ENCODE data around the gene NCF2. TPM values are rescaled to one million over a fixed set of nuclear protein-coding genes. Genes with fewer than 3 reads are reported as not detected.

The NCF2 gene
- polyA plus RNA-seq, 3 donors, result 4.0 to 30.8 (median 22.5) TPM

GRCh38 chr1:183592733-183593132, 2.5 kb upstream of the NCF2 start:
- WGBS, 3 donors, result 83 to 90% (median 89%) methylated on average over 7 of the region's 7 CpGs
- no peak overlapping the region for H3K27ac ChIP-seq (ENCODE audit: low read depth, low read length)

- H3K27ac ChIP-seq (ENCODE audit: low read depth, low read length), result peak overlapping the region; percentile 28
- 66 to 77% (median 72%) methylated on average over 4 of the region's 4 CpGs for WGBS, 3 donors
These were observed 400 bp downstream of the NCF2 start for GRCh38 chr1:183589874-183590243.

- peak overlapping the region; percentile 28 for H3K27ac ChIP-seq (ENCODE audit: low read depth, low read length)
- WGBS, 3 donors, result 78 to 88% (median 82%) methylated on average over 5 of the region's 5 CpGs
These were observed 875 bp downstream of the NCF2 start for GRCh38 chr1:183589384-183589783.

GRCh38 chr1:183588827-183589226, 1.4 kb downstream of the NCF2 start:
- H3K27ac ChIP-seq (ENCODE audit: low read depth, low read length), result no peak overlapping the region

- H3K27ac ChIP-seq (ENCODE audit: low read depth, low read length), result no peak overlapping the region
These were observed 3.3 kb downstream of the NCF2 start for GRCh38 chr1:183586926-183587325.

GRCh38 chr1:183586455-183586854, 3.8 kb downstream of the NCF2 start:
- H3K27ac ChIP-seq (ENCODE audit: low read depth, low read length), result no peak overlapping the region
- WGBS, 3 donors, result 79 to 94% (median 82%) methylated on average over 1 of the region's 1 CpG

More at GRCh38 chr1:183586926-183587325, 3.3 kb downstream of the NCF2 start:
- WGBS, 3 donors, result 87 to 94% (median 92%) methylated on average over 8 of the region's 8 CpGs

GRCh38 chr1:183585038-183585437, 5.2 kb downstream of the NCF2 start:
- H3K27ac ChIP-seq (ENCODE audit: low read depth, low read length), result no peak overlapping the region

GRCh38 chr1:183584147-183584546, 6.1 kb downstream of the NCF2 start:
- no peak overlapping the region for H3K27ac ChIP-seq (ENCODE audit: low read depth, low read length)
- 69 to 73% (median 70%) methylated on average over 5 of the region's 5 CpGs for WGBS, 3 donors

More at GRCh38 chr1:183585038-183585437, 5.2 kb downstream of the NCF2 start:
- WGBS, 3 donors, result 80 to 89% (median 83%) methylated on average over 6 of the region's 6 CpGs

- WGBS, 3 donors, result 56 to 82% (median 60%) methylated on average over 6 of the region's 6 CpGs
- H3K27ac ChIP-seq (ENCODE audit: low read depth, low read length), result no peak overlapping the region
These were observed 6.8 kb downstream of the NCF2 start for GRCh38 chr1:183583466-183583865.

- H3K27ac ChIP-seq (ENCODE audit: low read depth, low read length), result no peak overlapping the region
- WGBS, 3 donors, result 82 to 91% (median 85%) methylated on average over 12 of the region's 12 CpGs
These were observed 8.1 kb downstream of the NCF2 start for GRCh38 chr1:183582021-183582713.

- no peak overlapping the region for H3K27ac ChIP-seq (ENCODE audit: low read depth, low read length)
- 22 to 40% (median 23%) methylated on average over 8 of the region's 8 CpGs for WGBS, 3 donors
These were observed 10.0 kb downstream of the NCF2 start for GRCh38 chr1:183580281-183580682.

GRCh38 chr1:183578856-183579255, 11.4 kb downstream of the NCF2 start:
- no peak overlapping the region for H3K27ac ChIP-seq (ENCODE audit: low read depth, low read length)
- WGBS, 3 donors, result 61 to 88% (median 84%) methylated on average over 2 of the region's 2 CpGs

- WGBS, 3 donors, result 68 to 92% (median 84%) methylated on average over 7 of the region's 7 CpGs
- no peak overlapping the region for H3K27ac ChIP-seq (ENCODE audit: low read depth, low read length)
These were observed 12.3 kb downstream of the NCF2 start for GRCh38 chr1:183577897-183578465.

- WGBS, 3 donors, result 56 to 78% (median 74%) methylated on average over 8 of the region's 8 CpGs
- H3K27ac ChIP-seq (ENCODE audit: low read depth, low read length), result no peak overlapping the region
These were observed 13.7 kb downstream of the NCF2 start for GRCh38 chr1:183576537-183576936.

GRCh38 chr1:183575606-183576005, 14.7 kb downstream of the NCF2 start:
- WGBS, 3 donors, result 78 to 87% (median 81%) methylated on average over 5 of the region's 5 CpGs
- no peak overlapping the region for H3K27ac ChIP-seq (ENCODE audit: low read depth, low read length)

- WGBS, 3 donors, result 76 to 92% (median 81%) methylated on average over 1 of the region's 1 CpG
- H3K27ac ChIP-seq (ENCODE audit: low read depth, low read length), result no peak overlapping the region
These were observed 17.5 kb downstream of the NCF2 start for GRCh38 chr1:183572721-183573120.

- H3K27ac ChIP-seq (ENCODE audit: low read depth, low read length), result no peak overlapping the region
- 91 to 92% (median 91%) methylated on average over 4 of the region's 4 CpGs for WGBS, 3 donors
These were observed 18.5 kb downstream of the NCF2 start for GRCh38 chr1:183571678-183572268.

GRCh38 chr1:183570451-183570850, 19.8 kb downstream of the NCF2 start:
- H3K27ac ChIP-seq (ENCODE audit: low read depth, low read length), result no peak overlapping the region
- WGBS, 3 donors, result 79 to 94% (median 88%) methylated on average over 4 of the region's 4 CpGs

- no peak overlapping the region for H3K27ac ChIP-seq (ENCODE audit: low read depth, low read length)
These were observed 20.5 kb downstream of the NCF2 start for GRCh38 chr1:183569801-183570200.

GRCh38 chr1:183569141-183569540, 21.1 kb downstream of the NCF2 start:
- no peak overlapping the region for H3K27ac ChIP-seq (ENCODE audit: low read depth, low read length)
- WGBS, 3 donors, result 53 to 83% (median 83%) methylated on average over 4 of the region's 4 CpGs

More at GRCh38 chr1:183569801-183570200, 20.5 kb downstream of the NCF2 start:
- WGBS, 3 donors, result 94 to 97% (median 95%) methylated on average over 3 of the region's 3 CpGs

Measured in adipose tissue (tissue), 3 donors.